ENCODE measurements around the gene COL4A6. TPM values are rescaled to one million over a fixed set of nuclear protein-coding genes. Genes with fewer than 3 reads are reported as not detected.

Gene COL4A6
- total and polyA plus RNA-seq, 9 donors: 3.3 to 32.1 (median 11.7) TPM

- intact Hi-C loops (cut with DNase I): no loop called here
- TF ChIP-seq CTCF (IDR thresholded peaks at IDR 0.05) (no peak), POLR2A (IDR thresholded peaks at IDR 0.05) (no peak), EP300 (IDR thresholded peaks at IDR 0.05) (no peak)
- Histone ChIP-seq H3K4me3 (no peak overlapping the region), H3K27me3 (no peaks in the 10 kb centered on the region), H3K4me1 (ENCODE audit: insufficient read depth) (no peaks in the 10 kb centered on the region), H3K36me3 (no peaks in the 10 kb centered on the region), H3K9me3 (no peaks in the 10 kb centered on the region), H3K27ac (no peak overlapping the region)
- no peak for DNase-seq
- WGBS, 3 donors: 46 to 55% (median 48%) methylated on average over 2 of the region's 2 CpGs
Measured at GRCh38 chrX:108264376-108264775, 173.8 kb downstream of the COL4A6 start.

- DNase-seq: no peak
- no peak overlapping the region for H3K4me3 ChIP-seq
- TF ChIP-seq CTCF (IDR thresholded peaks at IDR 0.05) (no peak), EP300 (IDR thresholded peaks at IDR 0.05) (no peak), POLR2A (IDR thresholded peaks at IDR 0.05) (no peak)
- H3K27ac ChIP-seq: no peak overlapping the region
- H3K27me3 ChIP-seq: no peaks in the 10 kb centered on the region
- no peaks in the 10 kb centered on the region for H3K9me3 ChIP-seq
- no peaks in the 10 kb centered on the region for H3K36me3 ChIP-seq
- no peaks in the 10 kb centered on the region for H3K4me1 ChIP-seq (ENCODE audit: insufficient read depth)
- intact Hi-C loops (cut with DNase I): no loop called here
Measured at GRCh38 chrX:108261549-108262203, 176.5 kb downstream of the COL4A6 start.

GRCh38 chrX:108257556-108257955, 180.7 kb downstream of the COL4A6 start:
- Histone ChIP-seq H3K4me3 (no peak overlapping the region), H3K36me3 (no peaks in the 10 kb centered on the region), H3K27ac (no peak overlapping the region), H3K27me3 (no peaks in the 10 kb centered on the region), H3K9me3 (no peaks in the 10 kb centered on the region), H3K4me1 (ENCODE audit: insufficient read depth) (no peaks in the 10 kb centered on the region)
- intact Hi-C loops (cut with DNase I): no loop called here
- TF ChIP-seq EP300 (IDR thresholded peaks at IDR 0.05) (no peak), CTCF (IDR thresholded peaks at IDR 0.05) (no peak)
- DNase-seq: no peak
- 63 to 73% (median 65%) methylated on average over 5 of the region's 5 CpGs for WGBS, 3 donors

- H3K36me3 ChIP-seq: no peaks in the 10 kb centered on the region
- no peak overlapping the region for H3K27ac ChIP-seq
- DNase-seq: no peak
- no peak overlapping the region for H3K4me3 ChIP-seq
- TF ChIP-seq EP300 (IDR thresholded peaks at IDR 0.05) (no peak), CTCF (IDR thresholded peaks at IDR 0.05) (no peak), POLR2A (IDR thresholded peaks at IDR 0.05) (no peak)
- no peaks in the 10 kb centered on the region for H3K9me3 ChIP-seq
- intact Hi-C loops (cut with DNase I): no loop called here
- no peaks in the 10 kb centered on the region for H3K27me3 ChIP-seq
- no peaks in the 10 kb centered on the region for H3K4me1 ChIP-seq (ENCODE audit: insufficient read depth)
Measured at GRCh38 chrX:108254636-108255035, 183.6 kb downstream of the COL4A6 start.
